IMR-90 (cell line): ENCODE data around the gene RNF17. TPM values are rescaled to one million over a fixed set of nuclear protein-coding genes. Genes with fewer than 3 reads are reported as not detected.

Experiments used
- ATAC-seq: fragments of 200-7000 bp; cut with Tn5 transposase; 2 replicates; pipeline ENCODE4 v1.9.1; 2020; ENCODE audit warnings: low read depth, mild to moderate bottlenecking, moderate library complexity
- BruUV-seq: library from RNA; stranded (reverse); fragments of 400-500 nt; replicated peaks from 2 replicates; lab custom pipeline; 2021; lab: Mats Ljungman, UMichigan
- CTCF ChIA-PET: fragments of 300-600 bp; formaldehyde crosslinking; extraction: SDS; loops from one replicate; lab custom pipeline; 2021; ENCODE audit warnings: antibody characterized with exemption; lab: Yijun Ruan, JAX
- POLR2A ChIA-PET: fragments of 300-600 bp; sonication (Branson Sonifier 250); formaldehyde crosslinking; loops from one replicate; lab custom pipeline; 2022; ENCODE audit warnings: antibody characterized with exemption; ENCODE audit not compliant: unreplicated experiment; lab: Charles Lee
- DNase-seq: peaks from one replicate; pipeline ENCODE4 v3.0.0; 2013
- H2AFZ ChIP-seq: replicated peaks from 2 replicates; pipeline ENCODE3; 2013; ENCODE audit warnings: low read length, mild to moderate bottlenecking; ENCODE audit not compliant: poor library complexity
- H2AK5ac ChIP-seq: 2 replicates; pipeline ENCODE4 v1.6.1; 2013; ENCODE audit warnings: low read depth, low read length, inconsistent platforms
- H2AK9ac ChIP-seq: replicated peaks from 2 replicates; pipeline ENCODE3; 2013; ENCODE audit warnings: mild to moderate bottlenecking, low read depth, low read length, moderate library complexity; ENCODE audit not compliant: poor library complexity
- H2BK120ac ChIP-seq: 2 replicates; pipeline ENCODE4 v1.6.1; 2013; ENCODE audit warnings: low read depth, low read length, inconsistent platforms
- H2BK15ac ChIP-seq: 3 replicates; pipeline ENCODE4 v1.6.1; 2013; ENCODE audit warnings: low read depth, low read length, inconsistent platforms
- H2BK20ac ChIP-seq: 2 replicates; pipeline ENCODE4 v1.6.1; 2013; ENCODE audit warnings: low read depth, mild to moderate bottlenecking, inconsistent platforms, low read length, moderate library complexity
- H2BK5ac ChIP-seq: 2 replicates; pipeline ENCODE4 v1.6.1; 2013; ENCODE audit warnings: mild to moderate bottlenecking, low read depth, low read length, inconsistent platforms; ENCODE audit not compliant: poor library complexity, severe bottlenecking
- H3K14ac ChIP-seq: replicated peaks from 2 replicates; pipeline ENCODE4 v1.6.1; 2013; ENCODE audit warnings: low read depth, low read length, inconsistent platforms
- H3K18ac ChIP-seq: 2 replicates; pipeline ENCODE4 v1.6.1; 2013; ENCODE audit warnings: low read depth, low read length, control low read depth
- H3K23ac ChIP-seq: 2 replicates; pipeline ENCODE4 v1.6.1; 2013; ENCODE audit warnings: low read depth, low read length, inconsistent platforms
- H3K27ac ChIP-seq: 2 replicates; pipeline ENCODE4 v1.5.1; 2013; ENCODE audit warnings: mild to moderate bottlenecking, control low read depth, low read length; ENCODE audit not compliant: insufficient read depth
- H3K27me3 ChIP-seq: 2 replicates; pipeline ENCODE4 v1.6.1; 2013; ENCODE audit warnings: low read length; ENCODE audit not compliant: control insufficient read depth, insufficient read depth
- H3K36me3 ChIP-seq: 2 replicates; pipeline ENCODE4 v1.6.1; 2013; ENCODE audit warnings: low read length, mixed read lengths; ENCODE audit not compliant: control insufficient read depth, insufficient read depth
- H3K4ac ChIP-seq: 2 replicates; pipeline ENCODE4 v1.6.1; 2013; ENCODE audit warnings: low read depth, low read length, inconsistent platforms
- H3K4me1 ChIP-seq: 2 replicates; pipeline ENCODE4 v1.6.1; 2013; ENCODE audit warnings: low read length, mixed read lengths; ENCODE audit not compliant: control insufficient read depth, insufficient read depth
- H3K4me2 ChIP-seq: 2 replicates; pipeline ENCODE4 v1.6.1; 2013; ENCODE audit warnings: low read depth, mild to moderate bottlenecking, control low read depth, low read length, moderate library complexity
- H3K4me3 ChIP-seq: 2 replicates; pipeline ENCODE4 v1.5.1; 2013; ENCODE audit warnings: low read depth, mild to moderate bottlenecking, control low read depth, low read length, moderate library complexity; ENCODE audit not compliant: insufficient read depth
- H3K56ac ChIP-seq: 2 replicates; pipeline ENCODE4 v1.6.1; 2013; ENCODE audit warnings: low read length, inconsistent platforms; ENCODE audit not compliant: insufficient read depth; ENCODE audit errors: extremely low read depth
- H3K79me1 ChIP-seq, 2 experiments: 2 replicates each; pipeline ENCODE4 v1.6.1; 2013; ENCODE audit warnings: low read length in 2 of 2, inconsistent platforms in 1 of 2, low read depth in 1 of 2
- H3K9ac ChIP-seq: 2 replicates; pipeline ENCODE4 v1.6.1; 2013; ENCODE audit warnings: low read depth, low read length, control low read depth
- H3K9me1 ChIP-seq: 2 replicates; pipeline ENCODE4 v1.6.1; 2013; ENCODE audit warnings: low read length, inconsistent platforms; ENCODE audit not compliant: insufficient read depth
- H3K9me3 ChIP-seq: 2 replicates; pipeline ENCODE4 v1.6.1; 2013; ENCODE audit warnings: low read length; ENCODE audit not compliant: control insufficient read depth, insufficient read depth
- H4K20me1 ChIP-seq: 2 replicates; pipeline ENCODE4 v1.6.1; 2013; ENCODE audit warnings: low read length, inconsistent platforms; ENCODE audit not compliant: insufficient read depth
- H4K5ac ChIP-seq: 2 replicates; pipeline ENCODE4 v1.6.1; 2013; ENCODE audit warnings: mild to moderate bottlenecking, low read depth, low read length, control low read depth
- H4K8ac ChIP-seq, 2 experiments: 2 replicates each; pipeline ENCODE4 v1.6.1; 2013; ENCODE audit warnings: low read depth in 2 of 2, low read length in 2 of 2, control low read depth in 1 of 2, inconsistent platforms in 1 of 2
- H4K91ac ChIP-seq: 2 replicates; pipeline ENCODE4 v1.6.1; 2013; ENCODE audit warnings: low read depth, low read length, inconsistent platforms; ENCODE audit not compliant: insufficient read depth
- BHLHE40 ChIP-seq: fragments of 150-350 bp; IDR thresholded peaks from 2 replicates; pipeline ENCODE4 v1.6.1; 2016; ENCODE audit warnings: mild to moderate bottlenecking, low read depth, low read length
- CEBPB ChIP-seq: IDR thresholded peaks from 2 replicates; pipeline ENCODE4 v1.6.1; 2012; ENCODE audit warnings: low read depth, low read length, improper control_type of control experiment
- CHD1 ChIP-seq: IDR thresholded peaks from 2 replicates; pipeline ENCODE4 v1.6.1; 2012; ENCODE audit warnings: low read depth, low read length, improper control_type of control experiment
- MAFK ChIP-seq: IDR thresholded peaks from 2 replicates; pipeline ENCODE4 v1.6.1; 2012; ENCODE audit warnings: low read depth, low read length, improper control_type of control experiment
- MAZ ChIP-seq: IDR thresholded peaks from 2 replicates; pipeline ENCODE4 v1.6.1; 2012; ENCODE audit warnings: low read depth, mild to moderate bottlenecking, low read length, improper control_type of control experiment, moderate library complexity, borderline replicate concordance
- MXI1 ChIP-seq: IDR thresholded peaks from 2 replicates; pipeline ENCODE4 v1.6.1; 2012; ENCODE audit warnings: low read depth, mild to moderate bottlenecking, low read length, moderate library complexity, borderline replicate concordance
- NFE2L2 ChIP-seq: fragments of 150-350 bp; IDR thresholded peaks from 2 replicates; pipeline ENCODE4 v1.6.1; 2016; ENCODE audit warnings: low read depth, mild to moderate bottlenecking, low read length
- POLR2A ChIP-seq: IDR thresholded peaks from 2 replicates; pipeline ENCODE4 v1.6.1; 2012; ENCODE audit warnings: mild to moderate bottlenecking, low read depth, low read length
- RCOR1 ChIP-seq: IDR thresholded peaks from 2 replicates; pipeline ENCODE4 v1.6.1; 2012; ENCODE audit warnings: mild to moderate bottlenecking, low read length, improper control_type of control experiment; ENCODE audit not compliant: insufficient replicate concordance
- RFX5 ChIP-seq: IDR thresholded peaks from 2 replicates; pipeline ENCODE4 v1.8.0; 2012; ENCODE audit warnings: low read depth, mild to moderate bottlenecking, low read length, moderate library complexity
- WGBS, 2 experiments: methylation state at CpG; one replicate each; pipeline versions ENCODE4 v1.1.5 to v1.1.7; 2013; ENCODE audit warnings: missing lambda C conversion rate in 2 of 2; ENCODE audit not compliant: insufficient read length in 1 of 2; ENCODE audit errors: extremely low coverage in 2 of 2; 5-methylcytosine and 5-hydroxymethylcytosine counted together
- dilution Hi-C: fragments of 300-500 bp; cut with HindIII; formaldehyde crosslinking; loops from one replicate; pipeline ENCODE4 v1.14.3; 2018; ENCODE audit warnings: low sequenced_read_pairs; ENCODE audit not compliant: unreplicated experiment
- in situ Hi-C: fragments of 300-500 bp; cut with MboI; formaldehyde crosslinking; loops from 3 replicates; pipeline ENCODE4 v1.14.3; 2019; ENCODE audit warnings: low sequenced_read_pairs, inconsistent platforms, mixed read lengths
- intact Hi-C: fragments of 100-400 bp; cut with micrococcal nuclease; formaldehyde crosslinking; loops from 2 replicates; pipeline ENCODE4 v1.10.0; 2022
- polyA plus RNA-seq, 3 experiments: library from polyadenylated mRNA; depleted of rRNA; stranded (reverse); fragments of >200 nt; gene quantifications; 2 replicates each; pipeline ENCODE4 v1.2.3, GENCODE V29; 2012; ENCODE audit warnings: low replicate concordance in 1 of 3
- total RNA-seq: library from RNA; depleted of rRNA; stranded (reverse); fragments of >200 nt; gene quantifications from 2 replicates; pipeline ENCODE4 v1.2.3, GENCODE V29; 2012
- TF ChIP-seq, protein P1 (sequence below): conservative IDR thresholded peaks from 2 replicates; pipeline ENCODE4 v1.5.1; 2012; ENCODE audit warnings: mild to moderate bottlenecking, low read depth, low read length, improper control_type of control experiment
- TF ChIP-seq, protein P2 (sequence below): fragments of 150-350 bp; IDR thresholded peaks from 2 replicates; pipeline ENCODE4 v1.6.1; 2016; ENCODE audit warnings: low read depth, mild to moderate bottlenecking, low read length, moderate library complexity, borderline replicate concordance

Gene RNF17
- total and polyA plus RNA-seq, 2 of the 4 experiments (the other 2 are of a cell fraction): 0.03 to 0.18 TPM

DNA sequence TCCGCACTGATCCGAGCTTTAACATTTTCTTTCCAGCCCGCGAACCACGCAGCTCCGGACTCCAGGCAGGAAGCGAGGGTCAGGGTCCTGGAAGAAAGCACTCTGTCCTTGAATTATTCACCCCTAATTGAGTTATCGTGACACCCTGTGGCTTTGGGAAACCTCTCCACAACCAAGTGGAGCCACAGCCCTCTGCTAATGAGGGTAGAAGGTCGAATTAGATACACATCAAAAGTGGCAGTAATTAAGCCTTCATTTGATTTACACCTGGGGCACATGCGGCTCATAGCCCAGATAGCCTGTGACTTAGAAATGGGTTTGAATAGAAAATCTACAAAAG is 15.9 kb upstream of the RNF17 start:
- no peak overlapping the region for H2BK20ac ChIP-seq
- H3K56ac ChIP-seq: no peak overlapping the region
- H2BK15ac ChIP-seq: no peak overlapping the region
- peak overlapping the region; percentile 18 for H2AFZ ChIP-seq
- DNase-seq (no peak), ATAC-seq (no peak)
- no peaks in the 10 kb centered on the region for H3K4me1 ChIP-seq
- H4K91ac ChIP-seq: no peak overlapping the region
- H2AK5ac ChIP-seq: no peak overlapping the region
- H3K9ac ChIP-seq: no peak overlapping the region
- H3K18ac ChIP-seq: no peak overlapping the region
- no peak overlapping the region for H2AK9ac ChIP-seq
- no peak overlapping the region for H3K27ac ChIP-seq
- no peaks in the 10 kb centered on the region for H3K36me3 ChIP-seq
- H3K79me1 ChIP-seq: no peaks in the 10 kb centered on the region
- H2BK5ac ChIP-seq: no peak overlapping the region
- no peaks in the 10 kb centered on the region for H4K20me1 ChIP-seq
- no peak overlapping the region for H3K4ac ChIP-seq
- no peaks in the 10 kb centered on the region for H3K9me1 ChIP-seq
- in situ Hi-C loops (no loop called here), intact Hi-C loops (no loop called here), dilution Hi-C loops (no loop called here)
- H4K5ac ChIP-seq: no peak overlapping the region
- H3K14ac ChIP-seq: no peak overlapping the region
- 0% methylated on average over 1 of the region's 10 CpGs; no CpG with 5 or more reads in 1 of the 2 experiments for WGBS, 2 experiments
- no peak overlapping the region for H3K23ac ChIP-seq
- POLR2A ChIA-PET: no interaction called here
- H3K27me3 ChIP-seq: peaks cover 37% of the 10 kb centered on the region
- no peaks in the 10 kb centered on the region for H3K9me3 ChIP-seq
- no peak overlapping the region; the same call in 1 of the 2 replicates for H3K4me2 ChIP-seq
- TF ChIP-seq RFX5 (no peak), MXI1 (no peak), CEBPB (no peak), CHD1 (no peak), BHLHE40 (no peak), NFE2L2 (no peak), POLR2A (no peak), MAZ (no peak), RCOR1 (no peak), MAFK (no peak)
- TF ChIP-seq, protein P1, sequence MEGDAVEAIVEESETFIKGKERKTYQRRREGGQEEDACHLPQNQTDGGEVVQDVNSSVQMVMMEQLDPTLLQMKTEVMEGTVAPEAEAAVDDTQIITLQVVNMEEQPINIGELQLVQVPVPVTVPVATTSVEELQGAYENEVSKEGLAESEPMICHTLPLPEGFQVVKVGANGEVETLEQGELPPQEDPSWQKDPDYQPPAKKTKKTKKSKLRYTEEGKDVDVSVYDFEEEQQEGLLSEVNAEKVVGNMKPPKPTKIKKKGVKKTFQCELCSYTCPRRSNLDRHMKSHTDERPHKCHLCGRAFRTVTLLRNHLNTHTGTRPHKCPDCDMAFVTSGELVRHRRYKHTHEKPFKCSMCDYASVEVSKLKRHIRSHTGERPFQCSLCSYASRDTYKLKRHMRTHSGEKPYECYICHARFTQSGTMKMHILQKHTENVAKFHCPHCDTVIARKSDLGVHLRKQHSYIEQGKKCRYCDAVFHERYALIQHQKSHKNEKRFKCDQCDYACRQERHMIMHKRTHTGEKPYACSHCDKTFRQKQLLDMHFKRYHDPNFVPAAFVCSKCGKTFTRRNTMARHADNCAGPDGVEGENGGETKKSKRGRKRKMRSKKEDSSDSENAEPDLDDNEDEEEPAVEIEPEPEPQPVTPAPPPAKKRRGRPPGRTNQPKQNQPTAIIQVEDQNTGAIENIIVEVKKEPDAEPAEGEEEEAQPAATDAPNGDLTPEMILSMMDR: no peak
- TF ChIP-seq, protein P2, sequence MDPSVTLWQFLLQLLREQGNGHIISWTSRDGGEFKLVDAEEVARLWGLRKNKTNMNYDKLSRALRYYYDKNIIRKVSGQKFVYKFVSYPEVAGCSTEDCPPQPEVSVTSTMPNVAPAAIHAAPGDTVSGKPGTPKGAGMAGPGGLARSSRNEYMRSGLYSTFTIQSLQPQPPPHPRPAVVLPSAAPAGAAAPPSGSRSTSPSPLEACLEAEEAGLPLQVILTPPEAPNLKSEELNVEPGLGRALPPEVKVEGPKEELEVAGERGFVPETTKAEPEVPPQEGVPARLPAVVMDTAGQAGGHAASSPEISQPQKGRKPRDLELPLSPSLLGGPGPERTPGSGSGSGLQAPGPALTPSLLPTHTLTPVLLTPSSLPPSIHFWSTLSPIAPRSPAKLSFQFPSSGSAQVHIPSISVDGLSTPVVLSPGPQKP: no peak
- H2BK120ac ChIP-seq: no peak overlapping the region
- CTCF ChIA-PET: no interaction called here
- H4K8ac ChIP-seq: no peak overlapping the region
- H3K4me3 ChIP-seq: no peak overlapping the region
- no TSS peak for BruUV-seq
